Stimulated activated CD4-positive, alpha-beta T cell treated with anti-CD3 and anti-CD28 coated beads, Interleukin-4, amount 100 ng/mL, for 4 hours (primary cell): ENCODE results near the gene VIM.

Experiments
- DNase-seq, 2 experiments: peaks; one replicate each; pipeline ENCODE4 v3.0.0-alpha.2; 2020

VIM gene

DNA sequence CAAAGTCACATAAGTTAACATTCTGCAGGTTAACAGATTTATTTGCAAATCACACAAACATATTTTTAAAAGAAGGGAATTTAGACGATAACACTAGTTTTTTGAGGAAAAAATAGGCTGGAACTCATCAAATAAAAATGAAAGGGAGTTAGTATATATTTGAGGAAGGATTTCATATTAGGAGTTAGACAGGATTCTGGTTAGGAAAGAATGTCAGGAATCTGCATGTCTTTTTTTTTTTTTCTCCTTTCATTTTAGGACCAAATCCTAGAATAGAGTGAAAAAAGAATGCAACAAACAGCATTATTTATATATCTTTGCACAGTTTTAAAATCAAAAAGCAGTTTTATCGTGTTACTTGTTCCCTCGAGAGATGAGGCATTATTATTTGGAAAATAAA is 17.7 kb upstream of the VIM start:
- DNase-seq = no peak

DNA sequence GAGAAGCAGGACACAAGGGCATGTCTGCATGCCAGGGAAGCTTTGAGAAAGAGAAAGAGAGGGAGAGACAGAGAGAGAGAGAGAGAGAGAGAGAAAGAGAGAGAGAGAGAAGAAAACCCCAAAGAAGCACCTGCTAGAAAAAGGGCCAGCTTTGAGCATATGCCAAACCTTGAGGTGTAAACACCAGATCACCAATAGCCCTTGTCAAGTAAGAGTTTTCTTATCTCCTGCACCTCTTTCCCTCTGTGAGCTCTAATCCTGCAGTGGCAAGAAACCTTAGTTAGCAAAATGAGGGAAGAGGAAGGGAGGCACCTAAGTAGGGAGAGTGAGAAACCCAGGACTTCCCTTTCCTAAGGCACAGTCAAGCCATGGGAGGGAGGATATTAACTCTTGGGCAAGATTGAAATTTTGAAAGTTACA is 15.2 kb upstream of the VIM start:
- DNase-seq = no peak

- DNase-seq = no peak
Observed at GRCh38 chr10:17213646-17214349, 14.2 kb upstream of the VIM start.

DNA sequence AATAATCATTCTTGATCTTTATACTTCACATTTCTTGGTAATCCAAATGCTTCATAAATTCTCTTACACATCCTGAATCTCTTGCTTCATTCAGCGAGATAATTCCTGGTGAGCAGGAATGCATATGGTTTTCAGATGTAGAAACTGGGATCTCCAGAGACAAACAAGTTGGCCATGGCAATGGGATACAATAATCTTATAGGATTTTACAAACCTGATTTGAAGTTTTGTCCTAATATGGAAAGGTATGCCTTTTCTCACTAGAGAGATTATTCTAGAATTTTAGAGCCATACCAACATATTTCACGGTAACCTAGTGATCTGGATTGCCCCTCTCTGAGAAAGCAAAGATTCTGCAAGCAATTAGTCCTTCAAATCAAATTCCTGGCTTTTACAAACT is 13.5 kb upstream of the VIM start:
- DNase-seq = no peak

DNA sequence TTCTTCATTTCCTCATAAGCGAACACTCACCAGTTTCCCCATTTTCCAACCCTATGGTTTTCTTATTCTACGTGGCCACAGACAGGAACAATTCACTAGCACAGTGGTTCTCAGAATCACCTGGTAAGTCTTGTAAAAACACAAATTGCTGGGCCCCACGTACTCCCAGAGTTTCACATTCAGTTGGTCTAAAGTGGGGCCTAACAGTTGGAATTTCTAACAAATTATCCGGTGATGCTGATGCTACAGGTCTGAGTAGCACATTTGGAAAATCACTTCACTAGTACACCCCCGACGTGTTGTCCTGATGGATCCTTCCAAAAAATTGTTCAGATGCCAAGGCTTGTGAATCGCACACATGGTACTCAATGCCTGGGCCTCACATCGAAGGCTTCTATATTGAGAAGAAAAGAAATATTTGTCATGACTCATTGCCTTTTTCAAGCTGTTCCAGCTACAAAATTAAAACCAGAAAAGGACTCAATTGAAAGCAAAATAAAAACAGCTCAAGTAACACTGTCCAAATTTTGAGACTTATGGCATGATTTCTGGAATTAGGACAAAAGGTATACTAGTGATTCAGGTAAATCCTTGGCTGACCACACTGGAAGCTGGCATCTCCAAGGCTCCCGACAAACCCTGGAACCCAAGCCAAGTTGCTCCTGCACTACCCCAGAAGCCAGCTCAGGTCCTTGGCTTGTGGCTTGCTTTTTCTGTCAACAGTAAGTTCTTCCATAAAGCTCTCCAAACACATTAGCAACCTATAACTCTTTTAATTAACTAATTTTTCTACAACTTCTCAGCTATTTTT is 12.9 kb upstream of the VIM start:
- no peak for DNase-seq

DNA sequence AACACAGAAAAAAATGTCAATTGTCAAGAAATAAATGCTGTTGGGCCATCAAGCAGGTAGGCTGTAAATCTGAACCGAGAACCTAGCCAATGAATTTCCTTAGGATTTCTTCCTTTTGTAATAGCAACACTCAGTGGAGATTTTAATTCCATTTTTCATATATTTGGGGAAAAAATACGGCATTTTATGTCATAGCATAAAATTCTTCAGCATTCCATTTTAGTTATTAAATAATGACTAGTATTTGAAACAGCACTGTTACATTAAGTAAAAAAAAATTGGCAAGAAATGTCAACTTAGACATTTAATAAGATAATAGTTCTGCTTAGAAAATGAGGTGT is 12.3 kb upstream of the VIM start:
- DNase-seq = no peak

- no peak for DNase-seq
Observed at GRCh38 chr10:17216217-17216900, 11.7 kb upstream of the VIM start.

DNA sequence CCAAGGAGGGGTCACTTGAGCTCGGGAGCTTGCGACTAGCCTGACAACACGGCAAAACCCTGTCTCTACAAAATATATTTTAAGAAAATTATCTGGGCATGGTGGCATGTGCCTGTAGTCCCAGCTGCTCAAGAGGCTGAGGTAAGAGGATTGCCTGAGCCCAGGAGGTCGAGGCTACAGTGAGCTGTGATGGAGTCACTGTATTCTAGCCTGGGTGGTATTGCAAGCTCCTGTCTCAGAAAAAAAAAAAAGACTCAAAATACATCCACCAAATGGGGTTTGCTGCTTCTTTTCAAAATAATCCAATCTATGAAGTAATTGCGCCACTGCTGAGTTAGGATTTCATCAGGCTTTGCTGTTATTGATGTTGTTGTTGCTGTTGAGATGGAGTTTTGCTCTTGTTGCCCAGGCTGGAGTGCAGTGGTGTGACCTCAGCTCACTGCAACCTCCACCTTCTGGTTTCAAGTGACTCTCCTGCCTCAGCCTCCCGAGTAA is 11.1 kb upstream of the VIM start:
- DNase-seq = no peak

DNA sequence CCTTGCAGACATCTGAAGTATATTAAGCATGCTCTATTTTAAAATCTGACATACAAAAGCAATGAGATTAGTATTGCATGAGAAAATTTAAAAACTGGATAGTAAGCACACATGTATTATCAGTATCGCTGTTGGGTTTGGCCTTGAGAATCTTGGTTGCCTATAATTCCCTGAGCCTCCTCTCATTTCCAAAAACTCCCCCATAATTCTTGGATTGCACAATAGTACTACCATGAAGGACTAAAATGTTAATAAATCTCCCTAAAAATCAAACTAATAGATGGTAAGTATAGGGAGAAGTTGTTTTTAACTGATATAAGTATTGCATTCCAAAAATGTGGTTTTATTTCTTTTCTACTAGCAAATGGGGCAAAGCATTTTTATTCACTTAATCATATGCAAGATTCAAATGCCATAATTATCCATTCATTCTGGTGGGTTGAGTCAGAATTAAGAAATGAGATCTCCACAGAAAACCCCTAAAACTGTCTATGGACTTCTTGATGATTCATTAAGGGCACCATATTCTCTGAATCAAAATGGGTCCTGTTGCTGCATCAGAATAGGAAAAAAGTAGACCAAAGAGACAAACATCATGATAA is 10.3 kb upstream of the VIM start:
- no peak for DNase-seq

- no peak for DNase-seq
Observed at GRCh38 chr10:17219024-17219423, 9.0 kb upstream of the VIM start.

- no peak for DNase-seq
Observed at GRCh38 chr10:17220652-17221100, 7.4 kb upstream of the VIM start.

- DNase-seq = no peak
Observed at GRCh38 chr10:17222329-17222728, 5.7 kb upstream of the VIM start.

GRCh38 chr10:17225808-17226207 is 2.2 kb upstream of the VIM start:
- DNase-seq = no peak

GRCh38 chr10:17226891-17227303 is 1.1 kb upstream of the VIM start:
- DNase-seq = no peak

- no peak for DNase-seq
Observed at GRCh38 chr10:17227367-17228090, 512 bp upstream of the VIM start.

GRCh38 chr10:17229016-17229716 is 1.1 kb downstream of the VIM start:
- peak; percentile 49 to 83 for DNase-seq

DNA sequence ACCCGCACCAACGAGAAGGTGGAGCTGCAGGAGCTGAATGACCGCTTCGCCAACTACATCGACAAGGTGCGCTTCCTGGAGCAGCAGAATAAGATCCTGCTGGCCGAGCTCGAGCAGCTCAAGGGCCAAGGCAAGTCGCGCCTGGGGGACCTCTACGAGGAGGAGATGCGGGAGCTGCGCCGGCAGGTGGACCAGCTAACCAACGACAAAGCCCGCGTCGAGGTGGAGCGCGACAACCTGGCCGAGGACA is 1.6 kb downstream of the VIM start:
- no peak for DNase-seq

DNA sequence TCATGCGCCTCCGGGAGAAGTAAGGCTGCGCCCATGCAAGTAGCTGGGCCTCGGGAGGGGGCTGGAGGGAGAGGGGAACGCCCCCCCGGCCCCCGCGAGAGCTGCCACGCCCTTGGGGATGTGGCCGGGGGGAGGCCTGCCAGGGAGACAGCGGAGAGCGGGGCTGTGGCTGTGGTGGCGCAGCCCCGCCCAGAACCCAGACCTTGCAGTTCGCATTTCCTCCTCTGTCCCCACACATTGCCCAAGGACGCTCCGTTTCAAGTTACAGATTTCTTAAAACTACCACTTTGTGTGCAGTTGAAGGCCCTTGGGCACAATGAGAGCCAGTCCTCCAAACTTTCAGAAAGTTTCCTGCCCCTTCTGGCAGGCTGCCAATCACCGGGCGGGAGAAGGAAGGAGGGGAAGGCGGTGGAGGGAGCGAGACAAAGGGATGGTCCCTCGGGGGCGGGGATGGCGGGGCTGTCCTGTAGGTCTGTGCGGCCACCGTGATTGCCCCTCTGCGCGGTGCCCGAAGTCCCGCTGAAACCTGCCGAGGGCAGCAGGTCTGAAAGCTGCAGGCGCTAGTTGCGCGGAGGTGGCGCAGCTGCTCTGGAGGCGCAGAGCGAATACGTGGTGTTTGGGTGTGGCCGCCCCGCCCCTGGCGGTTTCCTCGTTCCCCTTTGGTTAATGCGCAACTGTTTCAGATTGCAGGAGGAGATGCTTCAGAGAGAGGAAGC is 2.1 kb downstream of the VIM start:
- peak; percentile 81 to 87 for DNase-seq

GRCh38 chr10:17231788-17232187 is 3.7 kb downstream of the VIM start:
- no peak for DNase-seq

DNA sequence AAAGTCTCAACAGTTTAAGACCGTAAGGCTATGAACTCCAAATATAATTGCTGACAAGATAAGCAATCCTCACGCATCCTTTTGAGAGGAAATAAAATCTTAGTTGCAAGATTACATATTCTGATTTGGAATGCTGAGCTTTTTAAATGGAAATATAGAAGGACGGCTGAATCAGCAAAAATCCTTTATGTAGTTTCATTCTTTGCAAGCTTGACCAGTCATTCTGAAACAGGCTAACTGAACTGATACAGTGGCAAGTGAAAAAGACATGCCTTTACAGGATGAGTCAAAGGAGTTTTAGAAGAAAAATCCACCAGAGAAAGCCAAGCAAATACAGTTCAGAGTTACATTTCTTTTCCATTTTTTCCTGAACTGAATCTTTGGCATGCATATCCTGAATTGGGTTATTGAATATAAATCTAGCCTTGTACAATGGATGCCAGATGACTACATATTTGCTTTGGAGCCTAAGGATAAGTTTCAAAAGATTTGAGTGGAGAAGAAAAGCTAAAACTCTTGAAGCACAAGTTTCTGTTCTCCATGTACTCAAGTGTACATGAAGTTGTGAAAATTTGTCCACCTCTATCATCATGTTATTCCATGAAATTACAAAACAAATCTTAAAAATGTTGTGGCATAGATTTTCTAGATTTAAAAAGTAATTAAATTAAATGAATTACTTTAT is 4.4 kb downstream of the VIM start:
- no peak for DNase-seq
